Middle frontal gyrus (tissue), 1 donor: ENCODE data around the gene SMIM41.

Experiments
- DNase-seq: peaks from one replicate; pipeline ENCODE4 v3.0.0-alpha.2; 2015; ENCODE audit warnings: low spot score; ENCODE audit errors: extremely low spot score

The SMIM41 gene

DNA sequence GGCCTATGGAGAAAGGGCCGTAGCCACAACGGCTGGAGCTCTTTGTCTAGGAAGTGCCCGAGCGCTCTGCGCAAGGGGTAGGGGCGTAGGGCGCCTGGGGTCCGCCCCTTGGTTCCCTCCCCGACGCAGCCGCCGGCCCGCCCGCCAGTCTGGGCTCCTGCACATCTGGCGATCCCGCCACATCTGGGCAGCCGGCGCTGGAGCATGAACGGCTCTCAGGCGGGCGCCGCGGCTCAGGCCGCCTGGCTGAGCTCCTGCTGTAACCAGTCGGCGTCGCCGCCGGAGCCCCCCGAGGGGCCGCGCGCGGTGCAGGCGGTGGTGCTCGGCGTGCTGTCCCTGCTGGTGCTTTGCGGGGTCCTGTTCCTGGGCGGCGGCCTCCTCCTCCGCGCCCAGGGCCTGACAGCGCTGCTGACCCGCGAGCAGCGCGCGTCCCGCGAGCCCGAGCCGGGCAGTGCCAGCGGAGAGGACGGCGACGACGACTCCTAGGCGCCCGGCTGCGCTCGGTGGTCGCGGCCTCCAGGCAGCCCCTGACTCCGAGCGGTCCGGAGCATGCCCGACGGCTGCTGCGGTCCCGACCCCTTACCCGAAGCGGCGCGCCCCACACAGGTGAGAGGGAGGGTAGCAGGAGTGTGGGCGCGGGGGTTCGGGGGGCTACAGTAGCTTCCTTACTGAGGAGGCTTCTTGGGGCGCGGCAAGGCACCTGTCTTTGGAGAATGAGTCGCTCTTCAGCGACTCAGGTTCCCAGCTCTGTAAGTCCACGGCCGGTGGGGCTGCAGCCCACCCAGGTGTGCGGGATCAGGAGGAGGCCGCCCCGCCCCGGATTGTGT, at the start of gene SMIM41:
Gene SMIM41, plus strand, starts transcription at position 129 of the 827 bp plus-strand sequence. Its CDS starts 76 bp downstream, at position 205.
- no peak for DNase-seq

DNA sequence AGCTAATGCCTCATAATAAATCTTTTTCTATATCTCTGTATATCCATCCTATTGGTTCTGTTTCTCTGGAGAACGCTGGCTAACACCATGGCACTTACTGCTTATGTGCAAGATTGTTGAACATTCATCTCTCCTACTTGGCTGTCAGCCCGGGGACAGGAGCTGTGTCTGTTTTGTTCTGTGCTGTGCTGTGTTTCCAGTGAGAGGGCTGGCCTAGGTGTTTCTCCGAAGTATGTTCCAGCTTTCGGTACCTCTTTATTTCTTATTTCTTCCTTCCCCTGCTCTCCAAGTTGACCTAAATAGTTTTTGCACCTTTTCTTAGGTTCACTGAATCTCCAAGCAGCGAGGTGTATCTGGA, 47.1 kb upstream of the SMIM41 start:
- DNase-seq = peak; percentile 65

DNA sequence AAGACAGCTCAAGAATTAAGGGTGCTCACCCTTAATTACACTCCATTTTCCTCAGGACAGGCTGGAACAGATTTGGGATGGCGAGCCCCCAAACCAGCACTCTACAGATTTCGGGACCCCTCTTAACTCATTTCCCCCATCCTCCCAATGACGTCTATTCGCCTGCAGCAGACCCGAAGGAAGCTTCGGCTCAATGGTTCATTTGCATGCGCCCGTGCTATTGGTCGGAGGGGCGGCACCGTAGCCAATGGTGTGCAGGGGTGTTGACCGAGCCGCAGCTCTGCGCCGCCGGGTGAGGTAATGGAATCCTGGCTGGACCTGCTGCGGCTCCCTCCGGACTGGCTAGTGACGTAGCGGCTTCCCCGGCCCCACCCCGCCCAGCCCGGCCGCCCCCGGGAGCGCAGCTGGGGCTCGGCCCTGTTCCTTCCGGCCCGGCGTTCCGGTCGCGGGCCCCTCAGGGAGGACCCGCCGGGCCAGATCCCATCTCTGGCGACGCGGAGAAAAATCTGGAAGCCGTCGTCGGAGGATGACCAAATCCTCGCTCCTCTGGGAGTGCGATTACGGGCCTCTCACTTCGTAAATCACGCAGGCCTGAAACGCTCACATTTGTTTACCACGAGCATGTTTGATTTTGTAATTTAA, 46.6 kb upstream of the SMIM41 start:
- DNase-seq = peak; percentile 93

DNA sequence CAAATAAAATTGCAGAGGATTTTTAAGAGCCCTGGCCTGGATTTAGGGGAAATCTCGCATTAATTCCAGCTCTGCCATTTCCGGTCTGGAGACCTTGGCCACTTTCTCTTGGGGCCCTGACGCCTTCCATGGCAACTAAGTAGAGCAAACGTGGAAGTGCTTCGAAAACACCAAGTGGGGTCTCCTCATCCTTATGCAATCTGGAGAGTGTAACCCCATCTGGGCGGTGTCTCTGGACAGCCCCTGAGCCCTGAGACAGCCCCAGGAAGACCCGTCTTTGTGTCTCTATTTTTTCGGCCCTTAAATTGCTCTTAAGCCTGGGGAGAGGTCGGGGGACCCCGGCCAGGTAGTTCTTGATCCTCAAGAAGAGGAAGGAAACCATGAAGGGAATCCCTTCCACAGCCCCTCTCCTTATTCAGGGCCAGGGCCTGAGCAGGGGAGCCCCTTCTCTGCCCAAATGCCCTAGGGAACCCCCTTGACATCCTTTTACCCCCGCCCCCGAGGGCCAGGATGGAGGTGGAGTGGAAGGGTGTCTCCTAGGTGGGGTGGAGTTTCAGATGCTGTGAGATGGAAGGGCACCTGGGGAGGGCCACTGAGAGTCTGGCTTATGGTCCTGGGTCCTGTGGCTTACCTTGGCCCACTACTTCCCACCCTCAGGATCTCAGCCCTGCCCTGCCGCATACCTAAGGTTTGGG, 45.9 kb upstream of the SMIM41 start:
- no peak for DNase-seq

DNA sequence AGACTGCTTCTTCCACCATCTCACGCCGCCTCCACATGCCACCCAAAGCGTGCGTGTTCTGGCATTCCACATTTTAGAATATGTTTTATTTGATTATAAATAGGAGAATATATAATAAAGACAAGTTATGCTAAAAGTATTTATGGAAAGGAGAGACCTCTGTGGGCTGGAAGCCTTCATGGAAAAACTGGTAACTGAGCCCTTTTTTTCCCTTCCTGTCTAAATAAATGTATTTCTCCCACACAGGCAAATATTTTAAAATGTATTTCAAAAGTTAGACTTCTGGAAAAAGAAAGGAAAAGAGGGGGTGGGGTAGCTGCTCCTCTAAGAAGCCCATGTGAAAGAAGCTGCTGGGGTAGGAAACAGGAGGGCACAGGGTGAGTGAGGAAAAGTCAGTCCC, 44.3 kb upstream of the SMIM41 start:
- DNase-seq = no peak

DNA sequence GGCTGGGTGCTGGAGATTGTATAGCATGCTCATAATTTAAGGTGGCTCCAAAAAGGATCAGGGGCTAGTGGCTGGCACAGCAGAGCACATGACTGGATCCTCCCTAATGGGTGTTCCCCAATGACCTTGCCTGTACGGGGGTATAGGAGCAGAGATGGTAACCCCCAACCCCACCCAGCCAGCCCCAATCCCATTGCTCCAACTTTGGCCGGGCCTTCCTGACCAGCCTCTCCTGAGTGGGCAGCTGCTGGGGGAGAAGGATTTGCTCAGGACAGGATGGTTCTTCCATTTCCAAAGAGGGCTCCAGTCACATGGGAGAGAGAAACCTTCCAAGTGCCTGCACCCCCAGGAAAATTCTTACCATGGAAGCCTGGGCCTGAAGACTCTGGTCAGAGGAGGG, 43.6 kb upstream of the SMIM41 start:
- DNase-seq = no peak

DNA sequence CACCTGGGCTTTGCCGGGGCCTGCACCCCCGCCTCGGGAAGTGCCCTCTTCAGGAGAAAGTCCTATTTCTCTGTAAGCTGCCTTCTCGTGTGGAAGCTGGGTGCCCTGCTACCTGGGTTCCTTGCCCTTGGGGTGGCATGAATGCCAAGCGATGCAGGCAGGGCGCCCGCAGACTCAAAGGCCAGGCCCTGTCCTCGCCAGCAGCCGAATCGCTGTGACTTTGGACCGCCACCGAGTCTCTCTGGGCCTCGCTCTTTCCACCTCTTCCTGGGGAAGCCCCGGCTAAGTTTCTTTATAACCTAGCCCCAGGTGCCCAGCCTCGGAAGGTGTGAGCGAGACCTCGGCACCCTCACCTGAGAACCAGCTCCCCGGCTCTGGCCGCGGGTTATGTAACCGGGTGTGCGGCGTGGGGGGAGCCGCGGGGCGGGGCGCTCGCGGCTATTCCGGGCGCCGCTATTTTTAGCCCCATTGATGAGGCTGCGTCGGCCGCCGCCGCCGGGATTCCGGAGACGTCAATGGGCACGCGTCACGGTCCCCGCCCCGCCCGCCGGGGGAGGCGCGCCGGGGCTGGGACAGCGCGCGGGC, 42.8 kb upstream of the SMIM41 start:
- DNase-seq = peak; percentile 74

DNA sequence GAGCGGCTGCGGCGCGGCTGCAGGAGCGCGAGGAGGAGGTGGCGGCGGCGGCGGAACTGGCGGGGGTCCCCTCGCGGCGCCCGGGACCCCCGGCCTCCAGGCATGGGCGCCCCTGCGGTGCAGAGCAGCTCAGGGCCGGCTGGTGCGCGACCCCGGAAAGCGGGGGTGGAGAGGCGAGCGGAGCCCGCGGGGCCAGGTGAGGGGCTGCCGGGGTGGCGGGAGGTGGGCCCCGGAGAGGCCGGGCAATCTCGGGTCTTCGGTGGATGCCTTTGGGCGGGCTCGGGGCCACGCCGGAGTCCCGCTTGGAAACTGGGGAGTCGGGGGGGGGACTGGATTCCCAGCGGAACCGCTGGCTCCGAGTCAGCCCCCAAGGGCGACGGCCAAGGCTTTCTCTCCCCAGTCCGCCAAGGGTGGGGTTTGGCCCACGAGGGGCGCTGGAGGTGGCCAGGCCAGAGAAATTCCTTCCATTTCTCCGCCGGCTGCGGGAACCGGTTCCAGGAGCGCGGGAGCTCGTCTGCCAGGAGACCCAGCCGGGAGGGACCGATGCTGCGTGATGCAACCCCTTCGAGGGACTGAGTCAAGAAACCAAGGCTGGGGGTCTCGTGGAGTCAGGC, 42.1 kb upstream of the SMIM41 start:
- DNase-seq = no peak

DNA sequence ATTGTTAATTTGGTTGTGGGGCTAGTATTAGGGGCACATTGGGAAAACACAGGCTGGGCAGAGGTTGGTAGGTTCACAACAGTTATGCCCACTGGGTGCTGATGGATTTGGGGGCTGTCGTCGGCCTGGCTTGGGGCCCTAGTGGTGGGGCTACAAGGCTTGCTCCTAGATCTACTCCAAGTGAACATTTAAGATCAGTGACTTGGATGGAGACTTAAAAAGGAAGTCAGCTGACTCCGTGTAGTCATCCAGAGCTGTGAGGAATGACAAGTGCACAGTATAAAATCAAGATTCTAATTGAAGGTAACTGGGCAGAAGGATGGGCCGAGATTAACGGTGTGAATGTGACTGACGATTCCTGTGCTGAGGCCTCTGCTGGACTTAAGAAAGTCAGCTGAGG, 41.1 kb upstream of the SMIM41 start:
- DNase-seq = no peak

DNA sequence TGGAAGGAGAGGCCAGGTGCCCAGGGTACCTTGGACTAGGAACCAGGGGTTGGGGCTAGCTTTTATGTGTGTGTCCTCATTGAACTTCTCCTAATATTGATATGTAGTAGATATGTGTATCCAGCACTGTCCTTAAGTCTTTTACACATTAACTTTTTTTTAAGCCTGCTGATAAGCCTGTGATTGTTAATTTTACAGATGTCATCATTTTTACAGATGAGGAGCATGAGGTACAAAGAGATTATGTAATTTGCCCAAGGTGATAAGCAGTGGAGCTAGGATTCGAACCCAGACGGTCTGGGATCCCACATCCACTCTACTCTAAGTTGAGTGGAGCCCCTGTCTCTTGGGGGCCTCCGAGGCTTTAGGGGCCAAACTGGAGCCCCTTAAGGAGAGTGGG, 38.5 kb upstream of the SMIM41 start:
- no peak for DNase-seq

DNA sequence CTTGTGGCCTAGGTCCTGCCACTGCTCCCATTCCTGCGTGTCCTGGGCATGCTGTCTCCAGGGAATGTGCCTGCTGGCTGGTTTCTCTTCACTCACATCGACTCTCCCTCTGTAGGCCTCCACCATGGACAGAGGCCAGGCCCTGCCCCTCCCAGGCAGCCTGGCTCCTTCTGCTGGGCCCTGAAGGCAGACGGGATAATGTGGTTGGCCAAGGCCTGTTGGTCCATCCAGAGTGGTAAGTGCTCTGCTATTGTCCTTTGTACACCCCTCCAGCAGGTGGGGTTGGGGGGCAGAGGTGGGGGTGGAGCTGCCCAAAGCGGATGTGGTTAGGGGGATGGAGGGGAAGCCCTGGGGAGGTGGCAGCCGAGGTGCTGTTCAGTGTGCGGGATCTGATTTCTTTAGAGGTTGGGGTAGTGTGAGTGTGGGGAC, 37.8 kb upstream of the SMIM41 start:
- DNase-seq = no peak

DNA sequence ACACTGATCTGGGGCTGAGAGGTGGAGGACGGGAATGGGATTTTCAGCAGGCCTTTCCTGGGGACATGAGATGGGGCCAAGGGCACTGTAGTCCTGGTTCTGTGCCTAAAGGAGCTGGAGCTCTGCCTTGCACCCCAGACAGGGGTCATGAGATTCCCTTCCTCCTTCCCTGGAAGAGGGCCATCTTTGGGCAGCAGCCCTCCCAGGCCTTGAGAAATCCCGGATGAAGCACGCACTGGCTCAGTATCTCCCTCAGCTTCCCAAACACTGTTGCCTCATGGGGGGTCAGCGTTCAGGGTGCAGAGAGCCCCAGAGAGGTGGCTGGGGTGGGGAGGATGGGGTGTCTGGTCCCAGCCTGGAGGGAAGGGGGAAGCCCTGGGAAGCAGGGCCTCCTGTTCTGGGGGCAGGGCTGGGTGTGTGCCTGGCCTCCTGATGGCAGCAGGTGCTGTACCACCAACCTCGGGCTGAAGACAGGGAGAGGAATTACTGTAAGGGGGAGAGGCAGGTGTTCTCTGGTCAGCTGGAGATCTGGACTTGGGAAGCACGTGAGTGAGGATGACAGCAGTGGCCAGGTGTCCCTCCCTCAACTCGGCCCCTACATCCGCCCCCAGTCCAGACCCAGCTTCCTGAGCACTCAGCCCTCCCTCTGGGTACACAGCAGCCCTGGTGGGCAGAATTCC, 36.7 kb upstream of the SMIM41 start:
- no peak for DNase-seq

DNA sequence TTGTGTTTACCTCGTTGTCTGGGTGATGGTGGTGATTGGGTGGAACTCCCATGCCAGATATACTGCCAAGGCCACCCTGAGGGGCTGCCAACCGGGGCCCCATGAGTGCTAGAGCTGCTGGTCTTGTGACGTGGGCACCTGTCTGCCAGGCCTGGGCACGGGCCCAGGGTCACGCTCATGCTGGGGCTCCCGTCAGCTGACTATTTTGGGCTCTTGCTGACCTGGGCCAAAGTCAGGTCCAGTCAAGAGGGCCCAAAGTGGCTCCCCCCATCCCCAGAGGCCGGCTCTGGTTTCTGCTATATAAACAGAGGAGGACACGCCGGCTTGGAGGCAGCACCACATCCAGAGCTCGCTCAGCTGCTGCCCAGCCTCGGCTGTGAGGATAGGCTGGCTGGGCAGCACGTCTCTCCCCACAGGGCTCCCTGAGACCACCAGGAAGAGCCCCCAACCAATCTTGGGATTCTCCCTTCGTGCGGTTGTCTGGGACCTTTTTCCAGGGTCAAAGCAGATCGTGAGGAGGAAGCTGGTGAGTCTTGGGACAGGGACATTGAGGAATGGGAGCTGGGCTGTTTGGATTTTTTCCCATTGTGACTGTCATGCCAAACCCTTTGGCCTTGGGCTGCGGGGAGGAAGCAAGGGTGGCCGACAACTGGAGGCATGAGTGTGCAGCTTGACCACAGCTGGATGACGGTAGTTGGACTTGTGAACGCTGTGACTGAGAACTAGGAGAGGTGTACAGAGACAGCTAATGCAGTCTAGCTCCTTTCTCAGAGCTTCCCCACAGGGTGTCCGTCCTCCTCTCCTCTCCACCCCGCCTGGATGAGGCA, 35.9 kb upstream of the SMIM41 start:
- DNase-seq = no peak

DNA sequence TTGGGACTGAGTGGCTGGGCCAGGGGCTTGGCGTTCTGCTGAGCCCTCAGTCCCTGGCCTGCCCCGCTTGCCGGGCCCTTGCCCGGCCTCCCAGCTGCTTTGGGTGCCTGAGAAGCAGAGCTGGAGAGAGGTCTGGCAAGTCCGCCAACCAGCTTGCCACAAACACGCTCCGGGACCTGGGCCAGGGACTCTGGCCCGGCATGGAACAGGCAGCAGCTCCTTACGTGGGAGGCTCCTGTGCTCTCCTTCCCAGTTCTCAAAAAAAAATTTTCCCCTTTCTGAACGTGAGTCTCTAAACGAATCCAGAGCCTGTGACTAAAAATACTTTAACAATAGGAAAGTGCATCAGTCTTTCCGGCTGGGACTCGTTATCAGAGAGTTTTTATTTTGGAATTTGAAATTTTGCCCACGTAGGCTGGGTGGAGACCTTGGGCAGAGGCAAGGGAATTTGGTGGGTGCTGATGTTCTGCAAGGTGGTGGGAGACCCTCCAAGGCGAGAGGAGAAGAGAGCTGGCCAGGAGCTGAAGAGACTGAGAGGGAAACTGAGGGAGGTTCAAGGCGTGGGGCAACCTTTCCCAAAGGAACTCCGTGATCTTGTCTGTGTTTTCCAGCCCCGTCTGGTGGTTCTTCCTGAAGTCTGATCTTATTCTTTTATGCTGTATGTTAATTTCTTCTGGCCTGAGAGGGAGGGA, 35.1 kb upstream of the SMIM41 start:
- peak; percentile 60 for DNase-seq

DNA sequence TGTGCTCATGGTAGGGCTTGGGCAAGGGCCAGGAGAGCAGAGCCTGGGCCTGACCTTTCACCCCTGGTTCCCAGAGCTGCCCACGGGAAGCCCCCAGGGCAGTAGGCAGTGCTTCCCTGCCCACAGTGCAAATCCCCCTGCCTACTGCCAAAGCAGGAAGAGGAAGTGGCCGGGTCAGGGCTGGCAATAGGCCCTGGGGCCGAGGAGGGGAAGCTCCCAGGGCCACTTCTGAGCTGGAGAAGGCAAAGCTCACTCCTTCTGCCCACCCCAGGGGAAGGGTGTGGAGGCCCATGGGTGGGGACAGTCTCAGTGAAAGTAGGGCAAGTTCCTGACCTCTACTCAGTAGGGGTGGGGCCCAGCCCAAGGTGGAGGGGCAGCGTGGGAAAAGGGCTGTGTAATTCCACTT, 33.7 kb upstream of the SMIM41 start:
- no peak for DNase-seq

DNA sequence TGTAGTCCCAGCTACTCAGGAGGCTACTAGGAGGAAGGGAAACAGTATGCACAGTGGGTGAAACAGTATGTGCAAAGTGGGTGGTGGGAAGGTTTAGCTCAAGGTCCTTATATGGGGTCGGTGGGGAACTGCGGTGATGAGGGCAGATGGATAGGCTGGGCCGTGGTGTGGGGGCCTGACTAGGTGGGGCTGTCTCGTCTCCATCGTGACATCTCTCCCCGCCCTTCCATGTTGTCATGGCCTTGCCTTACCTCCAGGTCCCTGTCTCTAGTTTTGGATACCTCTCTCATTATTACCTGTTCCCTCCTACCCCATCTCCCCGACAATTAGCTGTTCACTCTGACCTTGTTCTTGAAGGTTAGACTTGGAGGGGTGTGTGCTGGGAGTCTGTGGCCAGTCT, 32.6 kb upstream of the SMIM41 start:
- DNase-seq = no peak

DNA sequence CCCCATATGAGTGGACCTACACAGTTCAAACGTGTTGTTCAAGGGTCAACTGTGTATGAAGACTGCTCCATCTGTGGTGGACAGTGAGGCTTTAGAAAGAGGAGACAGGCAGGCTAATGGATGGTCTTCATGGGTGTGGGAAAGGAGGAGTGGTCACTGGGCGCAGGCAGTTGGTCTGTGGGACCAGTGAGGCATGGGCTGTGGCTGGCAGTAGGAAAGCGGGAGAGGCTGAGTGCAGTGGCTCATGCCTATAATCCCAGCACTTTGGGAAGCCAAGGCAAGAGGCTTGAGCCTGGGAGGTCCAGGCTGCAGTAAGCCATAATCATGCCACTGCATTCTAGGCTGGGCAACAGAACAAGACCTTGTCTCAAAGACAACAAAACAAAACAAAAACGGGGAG, 30.2 kb upstream of the SMIM41 start:
- no peak for DNase-seq

DNA sequence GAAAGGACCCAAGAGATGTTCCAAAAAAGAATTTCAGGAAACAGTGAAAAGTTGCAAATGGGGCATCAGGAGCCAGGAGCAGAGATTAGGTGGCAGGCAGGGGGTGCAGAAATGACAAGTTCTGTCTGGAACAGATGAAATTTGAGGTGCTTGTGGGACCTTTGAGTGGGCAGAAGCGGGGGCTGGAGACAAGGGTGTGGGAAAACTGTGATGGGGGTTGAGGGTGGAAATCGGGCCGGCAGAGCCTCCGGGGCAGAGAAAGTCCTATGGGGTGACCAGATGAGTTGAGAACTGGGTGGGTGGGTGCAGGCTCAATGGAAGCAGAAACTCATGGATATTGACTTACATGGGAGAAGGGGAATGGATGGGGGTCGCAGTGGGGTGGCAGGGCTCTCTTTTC, 29.8 kb upstream of the SMIM41 start:
- DNase-seq = no peak

DNA sequence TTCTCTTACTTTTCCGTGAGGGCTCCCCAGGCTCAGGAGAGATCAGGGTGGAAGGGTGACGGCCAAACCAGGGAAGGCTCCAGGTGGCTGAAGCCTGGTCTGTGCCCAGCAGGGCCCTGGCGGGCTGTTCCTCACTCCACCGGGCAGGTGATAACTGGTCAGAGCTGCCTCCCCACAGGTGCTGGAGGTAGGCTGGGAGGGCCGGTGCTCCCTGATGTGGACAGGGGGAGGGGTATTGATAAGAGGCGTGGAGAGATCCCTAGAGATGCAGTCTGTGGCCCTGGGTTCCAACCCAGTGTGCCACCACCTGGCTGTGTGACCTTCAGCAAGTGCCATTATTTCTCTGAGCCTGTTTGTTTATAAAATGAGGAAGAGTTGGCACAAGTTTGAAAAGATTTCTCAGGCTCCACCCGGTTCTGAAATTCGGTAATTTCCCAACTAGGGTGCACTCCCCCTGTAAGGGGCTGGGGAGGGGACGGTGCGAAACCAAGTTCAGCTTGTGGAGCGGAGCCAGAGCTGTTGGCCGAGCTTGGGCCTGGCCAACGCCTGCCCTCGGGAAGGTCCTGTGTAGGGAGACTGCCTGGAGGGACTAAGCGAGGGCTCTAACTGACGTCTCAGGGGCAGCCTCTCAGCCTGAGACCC, 29.3 kb upstream of the SMIM41 start:
- DNase-seq = no peak
